Adrenal gland (tissue), 12 donors: ENCODE measurements around the gene EFR3B. TPM values are rescaled to one million over a fixed set of nuclear protein-coding genes. Genes with fewer than 3 reads are reported as not detected.

Experiments
- DNase-seq, 7 donors: peaks; one replicate each; pipeline ENCODE4 v3.0.0-alpha.2; 2019 to 2020
- H3K27ac ChIP-seq, 5 donors: fragments of 200-600 bp; sonication (generic) in 4 of 5; 1 replicate in 3 of 5; 2 replicates in 2 of 5; pipeline versions ENCODE4 v1.5.1 to v1.8.0; 2016 to 2020; ENCODE audit warnings: mild to moderate bottlenecking in 1 of 5
- H3K27me3 ChIP-seq: fragments of 200-600 bp; 2 replicates; pipeline ENCODE4 v1.8.0; 2021
- H3K36me3 ChIP-seq, 2 donors: fragments of 200-600 bp; replicated peaks in 1 of 2; 1 replicate in 1 of 2; 2 replicates in 1 of 2; pipeline versions ENCODE4 v1.5.1 to v1.8.0; 2018 to 2022
- H3K4me1 ChIP-seq, 2 donors: fragments of 200-600 bp; replicated peaks in 1 of 2; 1 replicate in 1 of 2; 2 replicates in 1 of 2; pipeline versions ENCODE4 v1.5.1 to v1.8.0; 2018 to 2021
- H3K4me3 ChIP-seq, 4 donors: fragments of 200-600 bp; sonication (generic) in 3 of 4; one replicate each; pipeline ENCODE4 v1.5.1; 2016 to 2018
- H3K9me3 ChIP-seq, 3 donors: fragments of 200-600 bp; sonication (generic) in 1 of 3; replicated peaks in 1 of 3; 1 replicate in 2 of 3; 2 replicates in 1 of 3; pipeline versions ENCODE4 v1.5.1 to v1.8.0; 2016 to 2021
- POLR2A ChIP-seq, 2 donors: fragments of 450-650 bp; IDR thresholded peaks; one replicate each; pipeline ENCODE4 v1.6.1; 2017; ENCODE audit warnings: antibody characterized with exemption in 2 of 2, mild to moderate bottlenecking in 2 of 2, moderate library complexity in 1 of 2
- WGBS, 4 donors: extraction: QIAGEN DNeasy Blood & Tissue Kit in 2 of 4; methylation state at CpG; one replicate each; pipeline versions ENCODE4 v1.1.5 to v1.1.7; 2013 to 2017; 5-methylcytosine and 5-hydroxymethylcytosine counted together
- intact Hi-C, 2 donors: fragments of 100-400 bp; cut with DNase I; formaldehyde crosslinking; loops; one replicate each; pipeline versions ENCODE4 v1.14.1 to v1.15.0; 2022 to 2023
- polyA plus RNA-seq, 3 donors: library from polyadenylated mRNA; stranded (reverse); fragments of 200-250 nt in 2 of 3; fragments of 350-450 nt in 1 of 3; fragmentation: Illumina TruSeq in 1 of 3; extraction: RNeasy Lipid Tissue Mini Kit (QIAGEN cat#74804) in 1 of 3; gene quantifications; one replicate each; pipeline ENCODE4 v1.2.3, GENCODE V29; 2013 to 2014
- total RNA-seq, 9 donors: library from RNA; depleted of rRNA in 4 of 9; stranded (reverse); fragments of >200 nt in 4 of 9; fragments of 120-200 nt in 1 of 9; fragmentation: NEBNext Ultra II Directional in 1 of 9; extraction: Animal tissue kit (Norgen Biotek cat#: 25700) in 1 of 9; gene quantifications; one replicate each; pipeline versions ENCODE4 v1.1.0 to v1.2.4, GENCODE V29; 2013 to 2023
- TF ChIP-seq, protein P1 (sequence below), 6 experiments: fragments of 450-650 bp in 4 of 6; fragments of 200-600 bp in 2 of 6; sonication (generic) in 1 of 6; IDR thresholded peaks; 1 replicate in 5 of 6; 2 replicates in 1 of 6; pipeline versions ENCODE4 v1.5.1 to v1.8.0; 2016 to 2021; ENCODE audit warnings: antibody characterized with exemption in 6 of 6, mild to moderate bottlenecking in 2 of 6, moderate library complexity in 1 of 6
- donor health status: healthy with polysubstance abuse.
- donor health status: Bipolar disorder and iron deficiency.
- donor health status: DM: yes; HTN: yes; CAD: no.
- donor health status: DM: no; HTN: no; CAD: no.
- donor health status: DM: no; HTN: no; CAD: no.
- donor health status: DM: yes; HTN: yes; CAD: no.

Gene EFR3B
- total and polyA plus RNA-seq, 12 donors, result 0.84 to 18.5 (median 2.4) TPM

DNA sequence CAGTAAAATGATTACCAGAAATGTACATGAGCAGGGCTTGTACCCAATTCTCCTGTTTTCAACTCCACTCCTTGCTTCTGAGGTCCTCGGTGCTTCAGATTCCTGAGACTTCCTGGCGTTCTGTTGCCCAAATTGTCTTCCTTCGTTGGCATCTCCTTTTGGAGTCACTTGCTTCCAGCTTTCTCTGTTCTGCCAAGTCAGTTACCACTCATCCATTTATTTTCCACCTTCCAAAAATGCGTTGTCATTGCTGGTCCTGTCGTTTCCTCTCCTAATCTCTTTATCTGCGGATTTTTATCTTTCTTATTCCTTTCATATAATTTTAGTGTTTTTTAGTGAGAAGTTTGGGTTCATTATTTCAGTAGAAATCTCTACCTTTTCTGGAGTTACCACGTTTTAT lies 18.5 kb upstream of the EFR3B start:
- H3K4me1 ChIP-seq, result peaks cover 0 to 6% of the 10 kb centered on the region in 2 donors
- intact Hi-C loops, result no loop called here
- TF ChIP-seq, protein P1, sequence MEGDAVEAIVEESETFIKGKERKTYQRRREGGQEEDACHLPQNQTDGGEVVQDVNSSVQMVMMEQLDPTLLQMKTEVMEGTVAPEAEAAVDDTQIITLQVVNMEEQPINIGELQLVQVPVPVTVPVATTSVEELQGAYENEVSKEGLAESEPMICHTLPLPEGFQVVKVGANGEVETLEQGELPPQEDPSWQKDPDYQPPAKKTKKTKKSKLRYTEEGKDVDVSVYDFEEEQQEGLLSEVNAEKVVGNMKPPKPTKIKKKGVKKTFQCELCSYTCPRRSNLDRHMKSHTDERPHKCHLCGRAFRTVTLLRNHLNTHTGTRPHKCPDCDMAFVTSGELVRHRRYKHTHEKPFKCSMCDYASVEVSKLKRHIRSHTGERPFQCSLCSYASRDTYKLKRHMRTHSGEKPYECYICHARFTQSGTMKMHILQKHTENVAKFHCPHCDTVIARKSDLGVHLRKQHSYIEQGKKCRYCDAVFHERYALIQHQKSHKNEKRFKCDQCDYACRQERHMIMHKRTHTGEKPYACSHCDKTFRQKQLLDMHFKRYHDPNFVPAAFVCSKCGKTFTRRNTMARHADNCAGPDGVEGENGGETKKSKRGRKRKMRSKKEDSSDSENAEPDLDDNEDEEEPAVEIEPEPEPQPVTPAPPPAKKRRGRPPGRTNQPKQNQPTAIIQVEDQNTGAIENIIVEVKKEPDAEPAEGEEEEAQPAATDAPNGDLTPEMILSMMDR (IDR thresholded peaks at IDR 0.05), result no peak
- no peak for TF ChIP-seq POLR2A (IDR thresholded peaks at IDR 0.05)
- H3K4me3 ChIP-seq, result no peak overlapping the region
- H3K27ac ChIP-seq, result no peak overlapping the region
- no peaks in the 10 kb centered on the region for H3K9me3 ChIP-seq
- WGBS, 4 donors, result 64 to 77% (median 76%) methylated on average over 7 of the region's 7 CpGs
- H3K36me3 ChIP-seq, result no peaks in the 10 kb centered on the region
- DNase-seq, result no peak
- no peaks in the 10 kb centered on the region for H3K27me3 ChIP-seq

DNA sequence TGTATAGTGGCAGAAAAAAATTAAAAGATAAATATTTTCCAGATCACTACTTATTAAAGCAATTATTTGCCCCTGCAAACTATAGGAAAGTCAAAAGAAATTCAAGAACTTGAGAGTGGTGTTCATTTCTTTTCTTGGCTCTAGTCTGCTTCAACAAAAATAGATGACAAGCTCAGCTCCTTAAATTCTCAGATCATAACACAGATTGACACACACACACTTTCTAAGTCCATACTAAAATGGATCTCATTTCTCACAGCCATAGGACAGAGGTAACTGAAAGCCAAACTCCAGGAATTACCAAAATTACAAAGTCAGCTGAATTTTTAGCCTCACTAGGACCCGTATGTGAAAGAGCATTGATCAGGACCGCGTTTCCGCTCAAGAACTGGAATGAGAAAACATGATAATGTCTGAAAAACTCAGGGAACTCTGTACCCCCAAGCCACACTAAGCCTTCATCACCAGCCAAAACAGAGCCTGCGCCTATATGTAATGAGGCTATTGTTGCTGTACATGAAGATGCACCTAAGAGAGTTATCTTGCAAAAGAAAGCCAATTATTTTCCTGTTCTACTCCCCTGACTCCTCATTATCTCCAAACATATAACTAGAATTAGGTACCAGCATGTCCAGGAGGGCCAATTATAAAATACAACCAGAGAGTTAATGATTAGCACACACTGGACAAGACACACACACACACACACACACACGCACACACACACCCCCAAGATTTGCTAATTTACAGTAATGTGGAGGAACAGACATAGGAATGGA lies 16.5 kb upstream of the EFR3B start:
- Histone ChIP-seq H3K4me3 (no peak overlapping the region), H3K4me1 (peaks cover 0 to 6% of the 10 kb centered on the region in 2 donors), H3K27ac (no peak overlapping the region), H3K9me3 (no peaks in the 10 kb centered on the region), H3K27me3 (no peaks in the 10 kb centered on the region), H3K36me3 (no peaks in the 10 kb centered on the region)
- 91 to 93% (median 92%) methylated on average over 6 of the region's 6 CpGs for WGBS, 4 donors
- DNase-seq, result no peak
- intact Hi-C loops, result no loop called here
- TF ChIP-seq POLR2A (IDR thresholded peaks at IDR 0.05), result no peak
- TF ChIP-seq, protein P1 (IDR thresholded peaks at IDR 0.05), result no peak

DNA sequence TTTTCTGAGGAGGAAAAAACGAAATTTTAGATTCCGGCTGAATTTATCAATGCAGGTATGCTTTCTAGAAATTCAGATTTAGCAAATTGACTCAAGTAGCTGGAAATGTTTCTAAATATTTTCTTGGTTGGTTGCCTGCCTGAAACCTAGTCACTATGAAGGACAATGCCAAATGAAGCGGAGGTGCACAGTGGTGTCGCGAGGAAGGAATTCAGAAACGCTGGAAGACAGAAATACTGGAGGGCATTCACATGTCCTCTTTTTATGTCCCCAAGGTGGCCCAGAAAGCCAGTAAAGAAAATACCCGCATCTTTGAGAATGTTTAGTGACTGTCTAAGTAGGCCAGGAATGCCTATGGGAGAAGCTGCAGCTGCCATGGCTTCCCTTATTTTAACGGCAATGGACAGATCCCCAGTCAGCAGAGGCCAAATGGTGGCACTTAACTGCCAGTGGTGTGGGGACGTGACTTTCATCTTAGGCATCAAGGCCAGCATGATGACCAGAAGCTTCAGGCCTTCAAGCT lies 15.8 kb upstream of the EFR3B start:
- H3K4me3 ChIP-seq, result no peak overlapping the region
- no peaks in the 10 kb centered on the region for H3K36me3 ChIP-seq
- peaks cover 0 to 6% of the 10 kb centered on the region in 2 donors for H3K4me1 ChIP-seq
- H3K27ac ChIP-seq, result no peak overlapping the region
- 90 to 96% (median 93%) methylated on average over 9 of the region's 9 CpGs for WGBS, 4 donors
- no peaks in the 10 kb centered on the region for H3K27me3 ChIP-seq
- H3K9me3 ChIP-seq, result no peaks in the 10 kb centered on the region
- intact Hi-C loops, result no loop called here
- TF ChIP-seq, protein P1 (IDR thresholded peaks at IDR 0.05), result no peak
- no peak for TF ChIP-seq POLR2A (IDR thresholded peaks at IDR 0.05)
- DNase-seq, result no peak

DNA sequence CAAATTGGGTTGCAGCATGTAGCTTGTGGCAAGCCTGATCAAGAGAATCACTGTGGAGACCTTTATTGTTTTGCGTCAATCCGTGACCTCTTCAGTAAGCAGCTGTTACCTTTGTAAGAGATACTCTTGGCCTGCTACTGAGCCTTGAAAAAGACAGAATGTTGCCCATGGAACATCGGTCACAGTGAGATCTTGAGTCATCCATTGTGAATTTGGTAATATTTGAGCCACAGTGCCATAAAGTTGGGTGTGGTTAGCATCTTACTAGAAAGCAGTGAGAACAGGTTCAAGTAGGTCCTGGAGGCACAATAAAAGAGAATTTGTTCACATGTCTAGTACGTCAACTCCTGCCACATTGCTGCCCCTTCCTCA lies 12.7 kb upstream of the EFR3B start:
- intact Hi-C loops, result no loop called here
- Histone ChIP-seq H3K4me1 (no peaks in the 10 kb centered on the region), H3K9me3 (no peaks in the 10 kb centered on the region), H3K4me3 (no peak overlapping the region), H3K27me3 (no peaks in the 10 kb centered on the region), H3K36me3 (no peaks in the 10 kb centered on the region), H3K27ac (no peak overlapping the region)
- no peak for DNase-seq
- TF ChIP-seq POLR2A (IDR thresholded peaks at IDR 0.05), result no peak
- TF ChIP-seq, protein P1 (IDR thresholded peaks at IDR 0.05), result no peak
- WGBS, 4 donors, result 66 to 82% (median 75%) methylated on average over 4 of the region's 4 CpGs
